SK-N-SH treated with all-trans-retinoic acid at 6 μM for 48 hours (cell line): Measurements from ENCODE around the gene TMEM207.

ENCODE experiments used
- CSDC2 ChIP-seq: fragments of 250-450 bp; sonication (Bioruptor Pico); IDR thresholded peaks from 2 replicates; pipeline ENCODE4 v1.5.0; 2020; ENCODE audit warnings: mild to moderate bottlenecking, moderate library complexity
- PATZ1 ChIP-seq: fragments of 250-450 bp; sonication (Bioruptor Pico); IDR thresholded peaks from 2 replicates; pipeline ENCODE4 v1.8.0; 2020; ENCODE audit warnings: mild to moderate bottlenecking, moderate library complexity, borderline replicate concordance
- SNAI2 ChIP-seq: fragments of 250-450 bp; sonication (Bioruptor Pico); IDR thresholded peaks from 2 replicates; pipeline ENCODE4 v1.5.0; 2020; ENCODE audit warnings: mild to moderate bottlenecking, moderate library complexity

- TF ChIP-seq SNAI2 (CRISPR knock-in tag): no peak
- no peak for TF ChIP-seq PATZ1 (CRISPR knock-in tag)
- no peak for TF ChIP-seq CSDC2 (CRISPR knock-in tag)
These were observed 1.4 kb downstream of the TMEM207 start for GRCh38 chr3:190448256-190448655.
